Measurements from ENCODE around the gene SOBP.

DNA sequence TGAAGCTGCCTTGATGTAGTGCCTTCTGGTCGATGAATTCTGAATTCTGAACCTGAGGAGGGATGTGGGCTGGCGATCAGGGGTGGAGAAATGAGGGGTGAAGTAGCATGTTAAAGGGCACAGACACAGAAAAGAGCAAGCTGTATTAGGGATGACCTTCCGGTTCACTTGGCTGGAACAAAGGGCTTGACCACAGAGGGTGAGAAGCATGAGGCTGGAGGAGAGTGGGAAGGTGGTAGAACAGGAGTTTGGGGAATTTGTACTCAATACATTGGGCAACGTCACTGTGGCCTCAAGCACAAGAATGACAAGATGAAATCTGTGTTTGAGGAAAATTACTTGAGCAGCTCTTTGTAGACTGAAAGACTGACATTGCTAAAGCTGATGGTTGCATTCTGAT lies 155.8 kb downstream of the SOBP start:
- TF ChIP-seq CTCF (IDR thresholded peaks at IDR 0.05) (no peak), POLR2A (IDR thresholded peaks at IDR 0.05) (no peak)

Data from upper lobe of left lung (tissue), 4 donors.